ENCODE results near the gene ALAD. TPM values are rescaled to one million over a fixed set of nuclear protein-coding genes. Genes with fewer than 3 reads are reported as not detected.

Gene ALAD
- total and polyA plus RNA-seq, 8 donors: 36.8 to 50.7 (median 44.7) TPM

- Histone ChIP-seq H3K9me3 (no peaks in the 10 kb centered on the region), H3K4me1 (peaks cover 0 to 9% of the 10 kb centered on the region in 2 donors), H3K4me3 (no peak overlapping the region), H3K36me3 (peaks cover 0 to 19% of the 10 kb centered on the region in 2 donors), H3K27me3 (no peaks in the 10 kb centered on the region), H3K27ac (no peak overlapping the region)
- intact Hi-C loops (cut with DNase I): no loop called here
- TF ChIP-seq CTCF (IDR thresholded peaks at IDR 0.05): no peak
- DNase-seq (no peak), ATAC-seq (no peak)
Observed at GRCh38 chr9:113372059-113372458, 29.0 kb downstream of the ALAD start.

GRCh38 chr9:113370806-113371325 lies 30.2 kb downstream of the ALAD start:
- intact Hi-C loops (cut with DNase I): no loop called here
- Histone ChIP-seq H3K27me3 (no peaks in the 10 kb centered on the region), H3K27ac (no peak overlapping the region), H3K4me3 (no peak overlapping the region), H3K36me3 (peaks cover 0 to 19% of the 10 kb centered on the region in 2 donors), H3K9me3 (no peaks in the 10 kb centered on the region), H3K4me1 (peaks cover 0 to 5% of the 10 kb centered on the region in 2 donors)
- TF ChIP-seq CTCF (IDR thresholded peaks at IDR 0.05): no peak
- DNase-seq: no peak
- ATAC-seq: no peak

GRCh38 chr9:113369855-113370140 lies 31.3 kb downstream of the ALAD start:
- Histone ChIP-seq H3K27me3 (no peaks in the 10 kb centered on the region), H3K9me3 (no peaks in the 10 kb centered on the region), H3K4me1 (peaks cover 0 to 7% of the 10 kb centered on the region in 2 donors), H3K4me3 (no peak overlapping the region), H3K36me3 (peaks cover 0 to 16% of the 10 kb centered on the region in 2 donors), H3K27ac (no peak overlapping the region)
- TF ChIP-seq CTCF (IDR thresholded peaks at IDR 0.05): no peak
- no peak for ATAC-seq
- DNase-seq: no peak
- intact Hi-C loops (cut with DNase I): no loop called here

- intact Hi-C loops (cut with DNase I): no loop called here
Observed at GRCh38 chr9:113368982-113369854, 31.9 kb downstream of the ALAD start.

More at GRCh38 chr9:113368982-113369854, 31.9 kb downstream of the ALAD start:
- ATAC-seq (no peak), DNase-seq (no peak)
- Histone ChIP-seq H3K4me1 (peaks cover 0 to 7% of the 10 kb centered on the region in 2 donors), H3K9me3 (no peaks in the 10 kb centered on the region), H3K27ac (no peak overlapping the region), H3K36me3 (peaks cover 0 to 12% of the 10 kb centered on the region in 2 donors), H3K27me3 (no peaks in the 10 kb centered on the region), H3K4me3 (no peak overlapping the region)
- no peak for TF ChIP-seq CTCF (IDR thresholded peaks at IDR 0.05)
